ENCODE results near the gene PCMTD2. TPM values are rescaled to one million over a fixed set of nuclear protein-coding genes. Genes with fewer than 3 reads are reported as not detected.

PCMTD2 gene
- total RNA-seq, 4 donors from 2014 or later: 36.5 to 54.8 (median 44.5) TPM

DNA sequence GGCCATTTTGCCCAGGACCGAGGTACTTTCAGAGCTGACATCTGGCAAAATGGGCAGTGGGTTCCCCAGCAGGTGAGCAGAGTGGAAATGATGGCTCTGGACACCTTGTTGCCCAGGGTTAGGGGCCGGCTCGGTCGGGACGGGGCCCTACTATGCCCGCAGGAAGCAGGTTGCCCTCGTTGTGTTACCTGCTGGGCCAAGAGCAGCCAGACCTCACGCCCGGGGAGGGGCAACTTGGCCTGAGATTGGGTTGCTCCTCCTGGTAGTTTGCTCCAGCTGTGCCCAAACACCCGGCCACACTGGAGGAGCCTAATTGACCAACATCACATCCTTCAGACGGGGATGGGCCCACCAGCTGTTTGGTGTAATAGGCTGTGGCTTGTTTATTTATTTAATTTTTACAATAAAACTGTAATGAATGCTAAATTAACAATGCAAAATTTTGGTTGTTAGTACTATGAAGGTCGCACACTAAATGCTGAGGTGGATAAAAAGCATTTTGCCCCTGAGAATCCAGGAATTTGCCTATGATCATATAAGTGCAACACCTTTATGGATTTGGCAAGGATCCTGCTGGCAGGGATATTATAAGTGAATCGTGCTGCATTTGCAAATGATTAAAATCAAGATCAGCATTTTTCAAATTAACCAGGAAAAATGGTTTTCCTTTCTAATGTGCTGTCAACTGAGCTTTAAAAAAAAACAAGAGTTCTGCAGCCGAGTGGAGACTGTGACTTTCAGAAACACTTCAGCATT is 26.6 kb upstream of the PCMTD2 start:
- Histone ChIP-seq H3K36me3 (no peaks in the 10 kb centered on the region), H3K4me3 (no peak overlapping the region), H3K27ac (replicated peaks in 1 of 4) (no peak overlapping the region), H3K4me1 (peaks cover 4 to 18% (median 8%) of the 10 kb centered on the region in 4 donors), H3K27me3 (peaks cover 0 to 30% (median 0%) of the 10 kb centered on the region in 4 donors), H3K9me3 (no peaks in the 10 kb centered on the region)
- no peak for DNase-seq (ENCODE audit: extremely low spot score)
- TF ChIP-seq POLR2AphosphoS5 (IDR thresholded peaks at IDR 0.05) (no peak), EP300 (IDR thresholded peaks at IDR 0.05) (no peak), POLR2A (IDR thresholded peaks at IDR 0.05; ENCODE audit: low read depth) (no peak)
- TF ChIP-seq, protein P1, sequence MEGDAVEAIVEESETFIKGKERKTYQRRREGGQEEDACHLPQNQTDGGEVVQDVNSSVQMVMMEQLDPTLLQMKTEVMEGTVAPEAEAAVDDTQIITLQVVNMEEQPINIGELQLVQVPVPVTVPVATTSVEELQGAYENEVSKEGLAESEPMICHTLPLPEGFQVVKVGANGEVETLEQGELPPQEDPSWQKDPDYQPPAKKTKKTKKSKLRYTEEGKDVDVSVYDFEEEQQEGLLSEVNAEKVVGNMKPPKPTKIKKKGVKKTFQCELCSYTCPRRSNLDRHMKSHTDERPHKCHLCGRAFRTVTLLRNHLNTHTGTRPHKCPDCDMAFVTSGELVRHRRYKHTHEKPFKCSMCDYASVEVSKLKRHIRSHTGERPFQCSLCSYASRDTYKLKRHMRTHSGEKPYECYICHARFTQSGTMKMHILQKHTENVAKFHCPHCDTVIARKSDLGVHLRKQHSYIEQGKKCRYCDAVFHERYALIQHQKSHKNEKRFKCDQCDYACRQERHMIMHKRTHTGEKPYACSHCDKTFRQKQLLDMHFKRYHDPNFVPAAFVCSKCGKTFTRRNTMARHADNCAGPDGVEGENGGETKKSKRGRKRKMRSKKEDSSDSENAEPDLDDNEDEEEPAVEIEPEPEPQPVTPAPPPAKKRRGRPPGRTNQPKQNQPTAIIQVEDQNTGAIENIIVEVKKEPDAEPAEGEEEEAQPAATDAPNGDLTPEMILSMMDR (IDR thresholded peaks at IDR 0.05): no peak
- intact Hi-C loops (cut with DNase I): no loop called here
- 71% methylated on average over 13 of the region's 14 CpGs for WGBS

DNA sequence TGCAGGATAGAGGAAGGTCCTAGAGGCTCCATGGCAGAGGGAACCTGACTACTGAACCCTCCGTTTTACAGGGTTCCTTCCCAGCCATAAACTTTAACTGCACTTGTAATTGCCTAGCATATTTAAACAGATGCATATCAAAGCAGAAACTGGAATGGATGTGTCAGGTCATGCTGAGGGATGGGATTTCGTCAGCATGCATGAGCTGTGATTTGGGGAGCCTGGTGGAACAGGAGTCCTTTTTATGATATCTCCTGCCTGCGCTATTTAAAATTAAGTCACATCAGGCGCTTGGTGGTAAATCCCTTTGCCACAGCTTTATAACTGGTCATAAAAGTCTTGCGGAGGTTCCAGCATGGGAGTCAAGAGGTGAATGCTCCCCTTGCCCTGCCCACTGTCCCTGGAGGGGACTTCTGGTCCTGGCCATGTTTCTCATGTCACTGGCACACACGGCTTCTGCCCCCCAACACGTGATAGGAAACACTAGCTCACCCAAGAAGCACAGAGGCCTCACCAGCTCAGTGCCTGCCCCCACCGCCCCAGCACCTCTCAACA is 26.0 kb upstream of the PCMTD2 start:
- 75% methylated on average over 7 of the region's 8 CpGs for WGBS
- Histone ChIP-seq H3K4me1 (peaks cover 0 to 16% (median 2%) of the 10 kb centered on the region in 4 donors), H3K27me3 (peaks cover 0 to 23% (median 0%) of the 10 kb centered on the region in 4 donors), H3K9me3 (no peaks in the 10 kb centered on the region), H3K36me3 (no peaks in the 10 kb centered on the region), H3K27ac (replicated peaks in 1 of 4) (no peak overlapping the region), H3K4me3 (no peak overlapping the region)
- DNase-seq (ENCODE audit: extremely low spot score): no peak
- intact Hi-C loops (cut with DNase I): no loop called here
- TF ChIP-seq POLR2AphosphoS5 (IDR thresholded peaks at IDR 0.05): no peak
- no peak for TF ChIP-seq EP300 (IDR thresholded peaks at IDR 0.05)
- no peak for TF ChIP-seq POLR2A (IDR thresholded peaks at IDR 0.05; ENCODE audit: low read depth)
- TF ChIP-seq, protein P1 (IDR thresholded peaks at IDR 0.05): no peak

DNA sequence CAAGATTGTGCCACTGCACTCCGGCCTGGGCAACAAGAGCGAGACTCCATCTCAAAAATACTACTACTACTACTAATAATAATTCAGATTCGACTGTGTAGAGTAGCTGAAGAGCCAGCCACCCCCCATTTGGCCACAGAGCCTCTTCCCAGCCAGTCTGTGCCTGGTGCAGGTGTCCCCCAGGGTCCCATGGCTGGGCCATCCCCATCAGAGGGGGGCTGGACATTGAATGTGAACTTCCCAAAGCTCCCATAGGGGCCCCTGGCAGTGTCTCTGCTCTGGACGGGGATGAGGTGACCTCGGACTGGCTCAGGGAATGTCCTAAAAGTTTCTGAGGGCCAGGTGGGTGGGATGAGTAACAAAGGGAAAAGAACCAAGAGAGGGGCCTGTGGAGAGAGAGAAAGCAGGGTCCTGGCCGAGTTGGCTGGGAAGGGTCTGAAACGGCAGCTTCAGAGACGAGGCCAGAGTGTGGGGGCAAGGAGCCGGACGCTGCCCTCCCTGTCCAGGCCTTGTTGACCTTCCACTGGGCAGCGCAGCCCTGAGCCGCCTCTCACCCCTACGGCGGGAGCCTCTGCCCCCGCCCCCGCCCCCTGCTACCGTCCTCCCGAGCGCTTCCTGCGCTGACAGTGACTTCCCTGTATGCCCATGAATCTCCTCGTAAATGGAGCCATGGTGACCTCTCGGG is 24.9 kb upstream of the PCMTD2 start:
- intact Hi-C loops (cut with DNase I): no loop called here
- DNase-seq (ENCODE audit: extremely low spot score): no peak
- no peak overlapping the region for H3K4me3 ChIP-seq
- H3K36me3 ChIP-seq: no peaks in the 10 kb centered on the region
- H3K4me1 ChIP-seq: peaks cover 0 to 10% (median 0%) of the 10 kb centered on the region in 4 donors
- no peaks in the 10 kb centered on the region for H3K9me3 ChIP-seq
- TF ChIP-seq POLR2A (IDR thresholded peaks at IDR 0.05; ENCODE audit: low read depth) (no peak), POLR2AphosphoS5 (IDR thresholded peaks at IDR 0.05) (no peak), EP300 (IDR thresholded peaks at IDR 0.05) (no peak)
- TF ChIP-seq, protein P1 (IDR thresholded peaks at IDR 0.05): no peak
- peaks cover 0 to 13% (median 0%) of the 10 kb centered on the region in 4 donors for H3K27me3 ChIP-seq
- 91% methylated on average over 15 of the region's 22 CpGs for WGBS
- no peak overlapping the region for H3K27ac ChIP-seq (replicated peaks in 1 of 4)

DNA sequence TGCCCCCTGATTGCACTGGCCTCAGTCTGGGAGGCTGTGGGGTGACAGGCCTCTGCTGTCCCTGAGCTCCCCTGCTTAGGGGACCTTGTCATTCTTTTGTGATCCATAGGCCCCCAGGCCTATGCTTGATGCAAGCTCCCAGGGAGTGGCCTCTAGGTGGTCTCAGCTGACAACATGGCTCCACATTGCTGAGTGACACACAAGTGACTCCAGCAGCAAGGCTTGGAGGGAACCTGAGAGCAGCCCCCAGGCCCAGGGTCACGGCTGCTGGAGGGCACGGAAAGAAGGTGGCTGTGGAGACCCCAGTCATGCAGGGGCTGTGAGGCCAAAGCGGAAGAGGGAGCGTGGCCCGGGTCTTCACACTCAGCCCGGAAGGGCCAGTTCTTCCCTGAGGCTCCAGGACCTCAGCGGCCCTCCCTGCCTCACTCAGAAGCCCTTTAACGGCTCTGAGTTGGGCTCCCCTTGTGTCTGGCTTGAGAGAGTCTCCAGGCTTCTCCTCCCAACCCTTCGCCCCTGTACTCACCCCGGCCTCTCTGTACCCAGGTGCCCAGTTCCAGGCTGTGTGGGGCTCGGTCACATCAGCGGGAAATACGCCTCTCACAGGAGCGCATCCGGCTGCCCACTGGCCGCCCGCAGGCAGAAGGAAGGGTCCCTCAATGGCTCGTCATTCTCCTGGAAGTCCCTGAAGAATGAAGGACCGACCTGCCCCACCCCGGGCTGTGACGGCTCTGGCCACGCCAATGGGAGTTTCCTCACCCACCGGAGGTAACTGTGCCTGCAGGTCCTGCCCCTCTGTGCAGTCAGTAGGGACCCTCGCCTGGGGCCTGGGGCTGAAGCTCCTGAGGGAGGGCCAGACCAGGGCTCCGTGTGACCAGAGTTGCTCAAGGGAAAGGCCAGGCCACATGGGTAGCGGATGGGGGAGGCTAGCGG is 23.7 kb upstream of the PCMTD2 start:
- TF ChIP-seq, protein P1 (IDR thresholded peaks at IDR 0.05): no peak
- TF ChIP-seq POLR2AphosphoS5 (IDR thresholded peaks at IDR 0.05) (no peak), POLR2A (IDR thresholded peaks at IDR 0.05; ENCODE audit: low read depth) (no peak), EP300 (IDR thresholded peaks at IDR 0.05) (no peak)
- Histone ChIP-seq H3K4me1 (peaks cover 0 to 10% (median 0%) of the 10 kb centered on the region in 4 donors), H3K27ac (replicated peaks in 1 of 4) (no peak overlapping the region), H3K4me3 (no peak overlapping the region), H3K36me3 (no peaks in the 10 kb centered on the region), H3K27me3 (peaks cover 0 to 6% (median 0%) of the 10 kb centered on the region in 4 donors), H3K9me3 (no peaks in the 10 kb centered on the region)
- 91% methylated on average over 14 of the region's 27 CpGs for WGBS
- intact Hi-C loops (cut with DNase I): no loop called here
- no peak for DNase-seq (ENCODE audit: extremely low spot score)
